Hepatocyte (in vitro differentiated cells): Measurements from ENCODE around the gene LYZ. TPM values are rescaled to one million over a fixed set of nuclear protein-coding genes. Genes with fewer than 3 reads are reported as not detected.

Experiments
- DNase-seq: peaks from one replicate; pipeline ENCODE4 v3.0.0-alpha.2; 2016; ENCODE audit warnings: low spot score
- H2AFZ ChIP-seq: fragments of 200-600 bp; sonication (generic); 2 replicates; pipeline ENCODE4 v1.6.0; 2016; ENCODE audit warnings: antibody characterized with exemption, mild to moderate bottlenecking
- H3K27ac ChIP-seq: fragments of 200-600 bp; sonication (generic); 2 replicates; pipeline ENCODE4 v1.5.1; 2016; ENCODE audit warnings: mild to moderate bottlenecking
- H3K27me3 ChIP-seq: fragments of 200-600 bp; sonication (generic); 2 replicates; pipeline ENCODE4 v1.6.1; 2016
- H3K36me3 ChIP-seq: fragments of 200-600 bp; sonication (generic); replicated peaks from 2 replicates; pipeline ENCODE4 v1.5.1; 2016; ENCODE audit warnings: low read depth; ENCODE audit not compliant: insufficient read depth
- H3K4me1 ChIP-seq: fragments of 200-600 bp; sonication (generic); 2 replicates; pipeline ENCODE4 v1.5.1; 2016; ENCODE audit warnings: mild to moderate bottlenecking, moderate library complexity; ENCODE audit not compliant: insufficient read depth
- H3K4me2 ChIP-seq: fragments of 200-600 bp; sonication (generic); 2 replicates; pipeline ENCODE4 v1.6.0; 2016
- H3K4me3 ChIP-seq: fragments of 200-600 bp; sonication (generic); 2 replicates; pipeline ENCODE4 v1.5.1; 2016; ENCODE audit warnings: mild to moderate bottlenecking
- H3K79me2 ChIP-seq: fragments of 200-600 bp; sonication (generic); 2 replicates; pipeline ENCODE4 v1.6.0; 2017; ENCODE audit warnings: mild to moderate bottlenecking
- H3K9me2 ChIP-seq: fragments of 200-600 bp; sonication (generic); replicated peaks from 2 replicates; pipeline ENCODE4 v1.6.0; 2017; ENCODE audit warnings: mild to moderate bottlenecking; ENCODE audit not compliant: insufficient read depth
- H3K9me3 ChIP-seq: fragments of 200-600 bp; sonication (generic); 2 replicates; pipeline ENCODE4 v1.5.1; 2016; ENCODE audit warnings: low read depth, mild to moderate bottlenecking
- H4K20me1 ChIP-seq: fragments of 200-600 bp; sonication (generic); 2 replicates; pipeline ENCODE4 v1.6.0; 2016; ENCODE audit warnings: mild to moderate bottlenecking; ENCODE audit not compliant: insufficient read depth, poor library complexity, severe bottlenecking
- CTCF ChIP-seq: fragments of 200-600 bp; sonication (generic); IDR thresholded peaks from 2 replicates; pipeline ENCODE4 v1.5.1; 2016; ENCODE audit warnings: antibody characterized with exemption, mild to moderate bottlenecking; ENCODE audit not compliant: poor library complexity
- EZH2 ChIP-seq: fragments of 200-600 bp; sonication (generic); IDR thresholded peaks from 2 replicates; pipeline ENCODE4 v1.6.1; 2016; ENCODE audit warnings: antibody characterized with exemption, mild to moderate bottlenecking, borderline replicate concordance
- EZH2phosphoT487 ChIP-seq: fragments of 200-600 bp; sonication (generic); IDR thresholded peaks from one replicate; pipeline ENCODE4 v1.6.1; 2018; ENCODE audit warnings: antibody characterized with exemption, mild to moderate bottlenecking, low read depth, moderate library complexity; ENCODE audit not compliant: unreplicated experiment, severe bottlenecking
- WGBS: methylation state at CpG from one replicate; pipeline ENCODE4 v1.1.6; 2016; ENCODE audit warnings: low lambda C conversion rate; ENCODE audit errors: missing lambda C conversion rate; 5-methylcytosine and 5-hydroxymethylcytosine counted together
- polyA plus RNA-seq: library from polyadenylated mRNA; unstranded; fragments of >200 nt; fragmentation: Nextera tagmentation; extraction: Ambion mirVana; gene quantifications from 2 replicates; pipeline ENCODE4 v1.2.1, GENCODE V29; 2016
- total RNA-seq: library from RNA; depleted of rRNA; stranded (reverse); fragments of >200 nt; gene quantifications from 2 replicates; pipeline ENCODE4 v1.2.3, GENCODE V29; 2014

Gene LYZ
- total and polyA plus RNA-seq, 2 experiments from 2014 or later = 170 to 282 TPM

GRCh38 chr12:69331909-69332684 is 16.1 kb upstream of the LYZ start:
- H4K20me1 ChIP-seq = no peaks in the 10 kb centered on the region
- H3K4me1 ChIP-seq = peaks cover 7% of the 10 kb centered on the region
- H3K9me3 ChIP-seq = no peaks in the 10 kb centered on the region
- H3K27me3 ChIP-seq = peaks cover 4% of the 10 kb centered on the region
- peak overlapping the region; percentile 82 for H3K4me2 ChIP-seq
- no peaks in the 10 kb centered on the region for H3K9me2 ChIP-seq
- H2AFZ ChIP-seq = peak overlapping the region; percentile 54
- no peak for DNase-seq
- TF ChIP-seq CTCF (no peak), EZH2 (no peak), EZH2phosphoT487 (no peak)
- H3K27ac ChIP-seq = peak overlapping the region; percentile 96
- whole genome bisulfite sequencing = 44% methylated on average over 20 of the region's 20 CpGs
- peak overlapping the region; percentile 34 for H3K4me3 ChIP-seq
- H3K36me3 ChIP-seq = no peaks in the 10 kb centered on the region
- no peaks in the 10 kb centered on the region for H3K79me2 ChIP-seq

GRCh38 chr12:69332815-69333358 is 15.3 kb upstream of the LYZ start:
- Histone ChIP-seq H3K27ac (peak overlapping the region; percentile 96), H3K27me3 (peaks cover 4% of the 10 kb centered on the region), H3K36me3 (no peaks in the 10 kb centered on the region), H3K79me2 (no peaks in the 10 kb centered on the region), H3K4me2 (peak overlapping the region; percentile 82), H4K20me1 (no peaks in the 10 kb centered on the region), H3K9me2 (no peaks in the 10 kb centered on the region), H2AFZ (no peak overlapping the region), H3K9me3 (no peaks in the 10 kb centered on the region), H3K4me1 (peaks cover 7% of the 10 kb centered on the region), H3K4me3 (no peak overlapping the region)
- TF ChIP-seq EZH2phosphoT487 (no peak), EZH2 (no peak), CTCF (no peak)
- WGBS = 52% methylated on average over 6 of the region's 6 CpGs
- DNase-seq = peak; percentile 62

- Histone ChIP-seq H3K36me3 (no peaks in the 10 kb centered on the region), H3K4me2 (no peak overlapping the region), H3K27ac (peak overlapping the region; percentile 96), H4K20me1 (no peaks in the 10 kb centered on the region), H2AFZ (no peak overlapping the region), H3K9me3 (no peaks in the 10 kb centered on the region), H3K79me2 (no peaks in the 10 kb centered on the region), H3K4me3 (no peak overlapping the region), H3K27me3 (peaks cover 4% of the 10 kb centered on the region), H3K9me2 (no peaks in the 10 kb centered on the region), H3K4me1 (peaks cover 7% of the 10 kb centered on the region)
- no peak for DNase-seq
- TF ChIP-seq CTCF = no peak
Measured at GRCh38 chr12:69334158-69334557, 14.0 kb upstream of the LYZ start.
